Tibial artery (tissue), 4 donors: Measurements from ENCODE around the gene SPATA9.

Experiments
- DNase-seq, 2 donors: peaks; one replicate each; pipeline ENCODE4 v3.0.0-alpha.2; 2019
- H3K27ac ChIP-seq, 2 donors: fragments of 200-600 bp; sonication (generic) in 1 of 2; 1 replicate in 1 of 2; 2 replicates in 1 of 2; pipeline ENCODE4 v1.5.1; 2018 to 2019; ENCODE audit warnings: mild to moderate bottlenecking in 1 of 2
- H3K27me3 ChIP-seq, 2 donors: fragments of 200-600 bp; sonication (generic) in 1 of 2; one replicate each; pipeline versions ENCODE4 v1.5.1 to v1.6.0; 2016 to 2019
- H3K36me3 ChIP-seq, 3 donors: fragments of 200-600 bp; sonication (generic) in 2 of 3; one replicate each; pipeline ENCODE4 v1.5.1; 2016 to 2019; ENCODE audit warnings: mild to moderate bottlenecking in 2 of 3
- H3K4me1 ChIP-seq, 4 donors: fragments of 200-600 bp; sonication (generic) in 2 of 4; 1 replicate in 3 of 4; 2 replicates in 1 of 4; pipeline ENCODE4 v1.5.1; 2016 to 2019
- H3K4me3 ChIP-seq, 2 donors: fragments of 200-600 bp; sonication (generic) in 1 of 2; 1 replicate in 1 of 2; 2 replicates in 1 of 2; pipeline ENCODE4 v1.5.1; 2018 to 2019; ENCODE audit warnings: mild to moderate bottlenecking in 2 of 2
- H3K9me3 ChIP-seq, 3 donors: fragments of 200-600 bp; sonication (generic) in 1 of 3; one replicate each; pipeline ENCODE4 v1.5.1; 2016 to 2019
- intact Hi-C: fragments of 100-400 bp; cut with DNase I; formaldehyde crosslinking; loops from one replicate; pipeline ENCODE4 v1.15.0; 2023; ENCODE audit warnings: low total_unique reads
- TF ChIP-seq, protein P1 (sequence below), 2 experiments: fragments of 200-600 bp in 1 of 2; fragments of 450-650 bp in 1 of 2; IDR thresholded peaks; one replicate each; pipeline ENCODE4 v1.5.1; 2017 to 2019; ENCODE audit warnings: antibody characterized with exemption in 2 of 2, mild to moderate bottlenecking in 1 of 2, moderate library complexity in 1 of 2

SPATA9 gene

DNA sequence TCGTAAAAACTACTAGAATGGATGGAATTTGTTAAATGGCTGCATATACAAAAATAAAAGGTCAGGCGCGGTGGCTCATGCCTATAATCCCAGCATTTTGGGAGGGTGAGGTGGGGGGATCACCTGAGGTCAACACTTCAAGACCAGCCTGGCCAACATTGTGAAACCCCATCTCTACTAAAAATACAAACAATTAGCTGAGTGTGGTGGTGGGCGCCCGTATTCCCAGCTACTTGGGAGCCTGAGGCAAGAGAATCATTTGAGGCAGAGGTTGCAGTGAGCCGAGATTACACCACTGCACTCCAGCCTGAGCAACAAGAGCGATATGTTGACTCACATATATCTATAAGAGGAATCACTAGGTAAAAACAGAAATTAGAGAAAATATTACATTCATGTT is 72.2 kb downstream of the SPATA9 start:
- Histone ChIP-seq H3K27me3 (no peaks in the 10 kb centered on the region), H3K9me3 (peaks cover 0 to 7% (median 0%) of the 10 kb centered on the region in 3 donors), H3K27ac (no peak overlapping the region), H3K36me3 (no peaks in the 10 kb centered on the region), H3K4me3 (no peak overlapping the region), H3K4me1 (no peaks in the 10 kb centered on the region)
- no peak for DNase-seq
- TF ChIP-seq, protein P1, sequence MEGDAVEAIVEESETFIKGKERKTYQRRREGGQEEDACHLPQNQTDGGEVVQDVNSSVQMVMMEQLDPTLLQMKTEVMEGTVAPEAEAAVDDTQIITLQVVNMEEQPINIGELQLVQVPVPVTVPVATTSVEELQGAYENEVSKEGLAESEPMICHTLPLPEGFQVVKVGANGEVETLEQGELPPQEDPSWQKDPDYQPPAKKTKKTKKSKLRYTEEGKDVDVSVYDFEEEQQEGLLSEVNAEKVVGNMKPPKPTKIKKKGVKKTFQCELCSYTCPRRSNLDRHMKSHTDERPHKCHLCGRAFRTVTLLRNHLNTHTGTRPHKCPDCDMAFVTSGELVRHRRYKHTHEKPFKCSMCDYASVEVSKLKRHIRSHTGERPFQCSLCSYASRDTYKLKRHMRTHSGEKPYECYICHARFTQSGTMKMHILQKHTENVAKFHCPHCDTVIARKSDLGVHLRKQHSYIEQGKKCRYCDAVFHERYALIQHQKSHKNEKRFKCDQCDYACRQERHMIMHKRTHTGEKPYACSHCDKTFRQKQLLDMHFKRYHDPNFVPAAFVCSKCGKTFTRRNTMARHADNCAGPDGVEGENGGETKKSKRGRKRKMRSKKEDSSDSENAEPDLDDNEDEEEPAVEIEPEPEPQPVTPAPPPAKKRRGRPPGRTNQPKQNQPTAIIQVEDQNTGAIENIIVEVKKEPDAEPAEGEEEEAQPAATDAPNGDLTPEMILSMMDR (IDR thresholded peaks at IDR 0.05) = no peak
- intact Hi-C loops = no loop called here

DNA sequence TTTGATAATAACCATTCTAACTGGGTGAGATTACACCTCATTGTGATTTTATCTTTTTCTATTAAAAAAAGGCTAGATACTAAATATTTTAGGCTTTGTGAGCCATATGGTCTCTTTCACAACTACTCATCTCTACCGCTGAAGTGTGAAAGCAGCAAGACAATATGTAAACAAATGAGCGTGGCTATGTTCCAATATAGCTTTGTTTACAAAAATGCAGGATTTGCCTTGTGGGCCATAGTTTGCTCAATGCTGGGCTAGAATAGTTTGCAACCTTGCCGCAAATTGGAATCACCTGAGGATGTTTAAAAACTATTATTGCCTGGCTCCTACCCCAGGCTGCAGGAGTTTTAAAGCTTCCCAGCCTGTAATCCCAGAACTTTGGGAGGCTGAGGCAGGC is 73.1 kb downstream of the SPATA9 start:
- no peaks in the 10 kb centered on the region for H3K36me3 ChIP-seq
- peaks cover 0 to 7% (median 0%) of the 10 kb centered on the region in 3 donors for H3K9me3 ChIP-seq
- TF ChIP-seq, protein P1 (IDR thresholded peaks at IDR 0.05) = no peak
- H3K4me1 ChIP-seq = no peaks in the 10 kb centered on the region
- no peaks in the 10 kb centered on the region for H3K27me3 ChIP-seq
- DNase-seq = no peak
- H3K4me3 ChIP-seq = no peak overlapping the region
- H3K27ac ChIP-seq = no peak overlapping the region
- intact Hi-C loops = no loop called here
